HG03097 (cell line): Measurements from ENCODE around the gene LSS.

ENCODE experiments used
- ATAC-seq: cut with Tn5 transposase; IDR thresholded peaks from one replicate; pipeline ENCODE4 v1.9.1; 2021; ENCODE audit not compliant: unreplicated experiment, low FRiP score

LSS gene

GRCh38 chr21:46228345-46229051, at the start of gene LSS:
Gene LSS (minus strand): TSS chr21:46228774. CDS start chr21:46228745, 29 bp downstream.
- ATAC-seq: peak; percentile 78

GRCh38 chr21:46274797-46275390, 46.3 kb upstream of the LSS start:
- no peak for ATAC-seq

GRCh38 chr21:46273341-46273740, 44.8 kb upstream of the LSS start:
- ATAC-seq: no peak

GRCh38 chr21:46269466-46269865, 40.9 kb upstream of the LSS start:
- ATAC-seq: no peak

GRCh38 chr21:46268371-46268770, 39.8 kb upstream of the LSS start:
- no peak for ATAC-seq

- ATAC-seq: no peak
Observed at GRCh38 chr21:46266946-46267345, 38.4 kb upstream of the LSS start.

GRCh38 chr21:46265736-46266525, 37.4 kb upstream of the LSS start:
- ATAC-seq: no peak

GRCh38 chr21:46264690-46265144, 36.1 kb upstream of the LSS start:
- ATAC-seq: no peak

- ATAC-seq: no peak
Observed at GRCh38 chr21:46264046-46264689, 35.6 kb upstream of the LSS start.

DNA sequence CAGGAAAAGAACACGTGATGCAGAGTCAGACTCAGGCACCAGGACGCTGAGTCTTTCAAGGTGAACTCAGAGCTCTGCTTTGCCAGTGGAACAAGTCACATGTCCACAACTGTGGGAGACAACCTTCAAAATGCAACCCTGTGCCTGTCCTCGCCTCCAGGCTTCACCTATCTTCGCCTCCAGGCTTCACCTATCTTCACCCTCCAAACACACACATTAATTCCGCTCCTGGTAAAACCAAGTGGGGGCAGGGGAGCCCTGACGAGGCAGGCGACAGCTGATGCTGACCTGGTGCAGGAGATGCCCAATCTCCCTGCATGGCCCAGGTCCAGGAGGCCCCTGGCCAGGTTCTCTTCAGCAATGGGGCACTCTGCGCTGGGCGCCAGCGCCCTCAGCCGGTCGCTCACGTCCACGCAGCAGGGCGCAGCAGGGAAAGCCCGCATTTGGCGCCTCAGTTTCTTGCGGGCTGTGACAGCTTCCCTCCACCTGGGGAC, 28.0 kb upstream of the LSS start:
- no peak for ATAC-seq

- no peak for ATAC-seq
Observed at GRCh38 chr21:46255758-46256337, 27.3 kb upstream of the LSS start.

GRCh38 chr21:46255166-46255565, 26.6 kb upstream of the LSS start:
- ATAC-seq: no peak

- ATAC-seq: no peak
Observed at GRCh38 chr21:46254208-46254975, 25.8 kb upstream of the LSS start.

DNA sequence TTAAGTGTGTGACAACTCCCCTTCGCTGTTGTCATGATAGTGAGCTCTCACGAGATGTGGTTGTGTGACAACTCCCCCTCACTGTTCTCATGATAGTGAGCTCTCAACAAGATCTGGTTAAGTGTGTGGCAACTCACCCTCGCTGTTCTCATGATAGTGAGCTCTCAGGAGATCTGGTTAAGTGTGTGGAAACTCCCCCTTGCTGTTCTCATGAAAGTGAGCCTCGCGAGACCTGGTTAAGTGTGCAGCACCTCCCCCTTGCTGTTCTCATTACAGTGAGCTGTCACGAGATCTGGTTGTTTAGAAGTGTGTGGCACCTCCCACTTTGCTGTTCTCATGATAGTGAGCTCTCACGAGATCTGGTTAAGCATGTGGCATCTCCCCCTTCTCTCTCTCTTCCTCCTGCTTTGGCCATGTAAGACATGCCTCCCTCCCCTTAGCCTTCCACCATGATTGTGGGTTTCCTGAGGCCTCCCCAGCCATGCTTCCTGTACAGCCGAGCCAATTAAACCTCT, 25.1 kb upstream of the LSS start:
- ATAC-seq: peak; percentile 52

DNA sequence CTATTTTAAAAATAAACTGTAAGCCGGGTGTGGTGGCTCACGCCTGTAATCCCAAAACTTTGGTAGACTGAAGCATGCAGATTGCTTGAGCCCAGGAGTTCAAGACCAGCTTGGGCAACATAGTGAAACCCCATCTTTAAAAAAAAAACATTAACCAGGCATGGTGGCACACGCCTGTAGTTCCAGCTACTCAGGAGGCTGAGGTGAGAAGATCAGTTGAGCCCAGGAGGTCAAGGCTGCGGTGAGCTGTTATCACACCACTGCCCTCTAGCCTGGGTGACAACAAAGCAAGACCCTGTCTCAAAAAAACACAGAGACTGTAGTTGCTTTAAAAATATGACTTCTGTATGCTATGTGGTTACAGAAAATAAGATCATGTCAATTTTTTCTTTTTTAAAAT, 24.3 kb upstream of the LSS start:
- ATAC-seq: no peak

- ATAC-seq: no peak
Observed at GRCh38 chr21:46250146-46250725, 21.7 kb upstream of the LSS start.

DNA sequence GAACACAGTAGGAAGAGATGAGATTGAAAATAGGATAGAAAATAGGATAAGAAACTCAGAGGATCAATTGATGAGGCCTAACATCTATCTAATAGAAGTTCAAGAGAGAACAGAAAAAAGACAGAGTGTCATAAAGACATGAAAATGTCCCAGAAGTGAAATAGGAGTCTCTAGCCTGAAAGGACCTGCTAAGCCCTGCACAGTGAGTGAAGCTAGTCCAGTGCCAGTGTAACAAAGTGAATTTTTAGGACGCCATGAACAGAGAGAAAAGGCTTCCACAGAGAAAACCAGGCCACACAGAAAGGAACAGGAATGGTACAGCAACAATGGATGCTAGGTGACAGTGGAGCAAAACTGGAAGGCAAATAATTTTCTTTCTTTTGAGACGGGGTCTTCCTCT, 20.3 kb upstream of the LSS start:
- ATAC-seq: no peak

DNA sequence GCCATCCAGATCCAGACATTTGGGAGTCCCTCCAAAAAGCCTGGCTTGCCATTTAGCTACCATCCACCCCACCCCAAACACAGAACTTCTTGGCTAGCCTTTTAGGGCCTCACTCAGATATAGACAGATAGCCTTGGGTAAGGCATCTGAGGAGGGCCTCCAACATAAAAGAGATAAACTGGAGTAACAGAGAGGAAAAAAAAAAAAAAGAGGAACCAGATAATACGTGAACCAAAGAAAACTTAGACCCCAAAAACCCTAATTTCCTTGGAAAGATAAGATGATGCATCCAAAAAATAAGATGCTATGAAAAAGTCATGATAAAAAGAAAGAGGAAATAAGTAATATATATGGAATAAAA, 19.8 kb upstream of the LSS start:
- ATAC-seq: no peak

- ATAC-seq: no peak
Observed at GRCh38 chr21:46247699-46248421, 19.3 kb upstream of the LSS start.
